ENCODE data around the gene ACOT8.
"Not testable (repeated sequence)": the region's sequence is repeated elsewhere in the genome, so short reads cannot be mapped to it uniquely, and the experiment has no call there.

The ACOT8 gene

GRCh38 chr20:45857114-45857881 lies at the start of gene ACOT8, which contains the start of gene ZSWIM3:
Gene ACOT8 (minus strand): TSS chr20:45857392. CDS start chr20:45857315, 77 bp downstream.
Gene ZSWIM3 (plus strand): TSS chr20:45857614. CDS start chr20:45857826, 212 bp downstream.
- DNase-seq (ENCODE audit: low read depth in 1 of 2, low spot score in 1 of 2) = peak; percentile 100
- no peak for TF ChIP-seq JUND (IDR thresholded peaks at IDR 0.05; ENCODE audit: low read depth)
- in situ Hi-C loops (cut with HindIII; ENCODE audit: low pct_unique_long_range_greater_than_20kb, low sequenced_read_pairs) = no loop called here

DNA sequence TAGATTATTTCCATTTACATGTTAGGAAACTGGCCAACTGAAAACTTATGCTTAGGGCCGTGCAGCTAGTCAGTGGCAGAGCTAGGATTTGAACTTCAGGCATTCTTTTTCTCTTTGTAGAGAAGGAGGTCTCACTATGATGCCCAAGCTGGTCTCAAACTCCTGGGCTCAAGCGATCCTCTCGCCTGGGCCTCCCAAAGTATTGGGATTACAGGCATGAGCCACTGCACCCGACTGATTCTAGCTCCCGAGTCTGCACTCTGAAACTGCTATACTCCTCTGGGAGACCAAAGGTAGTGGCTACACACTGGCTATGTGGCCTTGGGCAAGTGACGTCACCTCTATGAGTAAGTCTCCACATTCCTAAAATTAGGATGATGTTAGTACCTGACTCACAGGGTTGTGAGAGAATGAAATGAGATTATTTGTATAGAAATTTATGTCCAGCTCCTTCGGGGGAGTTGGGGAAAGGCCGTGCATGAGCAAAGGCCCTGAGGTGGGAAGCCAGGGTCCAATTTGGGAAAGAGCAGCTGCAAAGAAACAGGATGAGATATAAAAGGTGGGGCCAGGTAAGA lies 48.4 kb upstream of the ACOT8 start:
- DNase-seq (ENCODE audit: low read depth in 1 of 2, low spot score in 1 of 2) = peak in 1 of 2 experiments; percentile 66

DNA sequence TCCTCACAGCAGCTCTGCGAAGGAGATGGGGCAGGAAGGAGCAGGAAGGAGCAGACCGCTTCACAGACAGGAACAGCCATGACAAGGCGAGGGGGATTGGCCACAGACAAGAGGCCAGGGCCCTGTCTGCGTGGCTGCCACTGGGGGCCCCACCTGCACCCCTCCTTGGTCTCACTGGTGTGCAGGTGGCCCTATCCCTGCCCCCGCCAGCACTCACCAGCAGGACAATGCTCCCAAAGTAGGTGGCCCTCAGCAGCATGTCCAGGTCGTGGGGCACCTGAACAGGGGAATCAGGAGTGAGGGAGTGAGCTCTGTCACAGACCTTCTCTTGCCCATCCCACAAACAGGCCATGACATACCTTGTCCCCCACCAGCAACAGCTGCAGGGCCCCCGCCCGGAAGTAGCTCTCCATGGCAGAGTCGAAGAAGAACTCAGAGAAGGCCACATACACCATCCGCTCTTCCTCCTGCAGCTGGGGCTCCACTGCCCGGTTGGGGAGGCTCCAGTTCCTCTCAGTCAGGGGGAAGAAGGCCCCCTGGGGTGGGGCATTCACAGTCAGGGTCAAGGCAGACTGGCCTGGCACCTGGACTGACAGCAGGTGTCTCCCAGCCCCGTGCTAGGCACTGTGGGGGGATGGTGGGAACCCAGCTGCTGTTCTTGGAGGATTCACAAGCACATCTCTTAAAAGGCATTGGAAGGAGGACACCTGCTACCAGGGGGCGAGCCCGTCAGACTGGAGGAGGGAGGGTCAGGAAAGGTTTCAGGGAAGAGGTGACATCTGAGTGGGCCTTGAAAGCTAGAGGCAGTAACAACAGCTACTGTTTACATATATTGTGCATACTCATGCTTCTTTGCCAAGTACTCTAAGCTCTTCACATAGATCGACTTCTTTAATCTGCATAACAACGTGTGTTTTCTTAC lies 47.7 kb upstream of the ACOT8 start:
- in situ Hi-C loops (cut with HindIII; ENCODE audit: low pct_unique_long_range_greater_than_20kb, low sequenced_read_pairs) = no loop called here
- no peak for DNase-seq (ENCODE audit: low read depth in 1 of 2, low spot score in 1 of 2)
- no peak for TF ChIP-seq JUND (IDR thresholded peaks at IDR 0.05; ENCODE audit: low read depth)

More for the DNA sequence above, 48.4 kb upstream of the ACOT8 start:
- no peak for TF ChIP-seq JUND (IDR thresholded peaks at IDR 0.05; ENCODE audit: low read depth)
- in situ Hi-C loops (cut with HindIII; ENCODE audit: low pct_unique_long_range_greater_than_20kb, low sequenced_read_pairs) = no loop called here

DNA sequence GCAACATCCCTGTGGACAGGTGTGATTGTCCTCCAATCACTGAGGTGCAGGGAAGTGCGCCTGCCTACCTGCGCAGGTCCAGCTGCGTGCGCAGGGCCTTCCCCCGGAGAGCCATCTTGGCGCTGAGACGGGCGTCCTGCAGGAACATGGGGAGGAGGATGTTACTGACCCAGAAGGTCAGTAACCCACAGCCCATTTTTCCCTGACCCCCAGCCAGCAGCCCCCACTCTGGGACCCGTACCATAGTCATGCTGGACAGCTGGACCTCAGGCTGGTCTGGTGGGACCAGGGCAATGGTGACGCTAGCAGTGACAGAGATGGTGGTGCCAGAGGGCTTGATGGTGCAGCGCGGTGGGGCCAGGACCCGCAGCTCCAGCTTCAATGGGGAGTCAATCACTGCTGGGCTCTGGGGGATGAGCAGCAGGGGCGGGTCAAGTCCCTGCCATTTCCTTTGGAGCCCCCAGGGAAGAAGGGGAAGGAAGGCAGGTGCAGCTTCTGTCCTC lies 45.1 kb upstream of the ACOT8 start:
- DNase-seq (ENCODE audit: low read depth in 1 of 2, low spot score in 1 of 2) = no peak
- in situ Hi-C loops (cut with HindIII; ENCODE audit: low pct_unique_long_range_greater_than_20kb, low sequenced_read_pairs) = no loop called here
- TF ChIP-seq JUND (IDR thresholded peaks at IDR 0.05; ENCODE audit: low read depth) = no peak

GRCh38 chr20:45901332-45901731 lies 44.1 kb upstream of the ACOT8 start:
- DNase-seq (ENCODE audit: low read depth in 1 of 2, low spot score in 1 of 2); in situ Hi-C loops (cut with HindIII; ENCODE audit: low pct_unique_long_range_greater_than_20kb, low sequenced_read_pairs): not testable (repeated sequence)

DNA sequence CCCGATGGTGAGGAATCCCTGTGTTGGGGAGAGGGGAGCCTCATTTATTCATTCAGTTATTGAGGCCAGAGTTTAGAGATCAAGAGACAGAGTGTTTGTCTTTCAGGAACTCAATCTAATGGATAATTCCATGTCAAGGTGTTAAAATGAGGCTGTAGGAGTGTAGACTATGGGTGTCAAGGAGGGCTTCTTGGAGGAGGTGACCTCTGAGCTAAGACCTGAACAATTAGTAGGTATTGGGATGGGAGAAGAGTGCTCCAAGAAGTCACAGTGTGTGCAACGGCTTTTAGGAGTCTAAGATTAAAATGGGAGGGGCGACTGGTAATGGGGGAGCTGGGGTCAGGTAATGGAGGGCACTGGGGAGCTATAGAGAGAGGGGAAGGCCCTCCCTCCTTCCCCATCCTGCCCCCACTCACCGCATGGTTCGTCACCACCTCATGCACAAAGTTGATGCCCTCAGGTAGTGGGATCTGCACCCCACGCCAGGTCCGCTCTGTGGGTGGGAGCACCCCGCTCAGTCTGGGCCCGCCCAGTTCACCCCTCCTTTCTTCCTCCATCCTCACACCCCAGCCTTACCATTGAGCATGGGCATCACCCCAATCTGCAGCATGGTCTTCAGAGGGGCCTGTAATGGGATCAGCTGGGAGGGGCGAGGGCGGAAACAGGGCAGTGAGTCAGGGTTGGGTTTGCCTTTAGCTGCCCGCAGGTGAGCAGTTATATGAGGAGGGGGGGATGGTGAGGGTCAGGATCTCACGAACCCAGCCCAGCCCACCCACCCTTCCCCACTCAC lies 42.0 kb upstream of the ACOT8 start:
- DNase-seq (ENCODE audit: low read depth in 1 of 2, low spot score in 1 of 2) = no peak
- in situ Hi-C loops (cut with HindIII; ENCODE audit: low pct_unique_long_range_greater_than_20kb, low sequenced_read_pairs) = no loop called here
- TF ChIP-seq JUND (IDR thresholded peaks at IDR 0.05; ENCODE audit: low read depth) = no peak

DNA sequence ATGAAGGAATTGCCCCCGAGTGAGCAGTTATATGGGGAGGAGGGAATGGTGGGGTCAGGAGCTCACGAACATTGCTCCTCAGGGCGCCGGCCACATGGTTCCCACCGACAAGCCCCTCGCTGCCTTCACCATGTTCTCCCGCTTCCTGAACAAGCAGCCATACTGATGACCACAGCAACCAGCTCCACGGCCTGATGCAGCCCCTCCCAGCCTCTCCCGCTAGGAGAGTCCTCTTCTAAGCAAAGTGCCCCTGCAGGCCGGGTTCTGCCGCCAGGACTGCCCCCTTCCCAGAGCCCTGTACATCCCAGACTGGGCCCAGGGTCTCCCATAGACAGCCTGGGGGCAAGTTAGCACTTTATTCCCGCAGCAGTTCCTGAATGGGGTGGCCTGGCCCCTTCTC lies 41.1 kb upstream of the ACOT8 start:
- no peak for TF ChIP-seq JUND (IDR thresholded peaks at IDR 0.05; ENCODE audit: low read depth)
- in situ Hi-C loops (cut with HindIII; ENCODE audit: low pct_unique_long_range_greater_than_20kb, low sequenced_read_pairs) = no loop called here
- no peak for DNase-seq (ENCODE audit: low read depth in 1 of 2, low spot score in 1 of 2)

- TF ChIP-seq JUND (IDR thresholded peaks at IDR 0.05; ENCODE audit: low read depth) = no peak
- DNase-seq (ENCODE audit: low read depth in 1 of 2, low spot score in 1 of 2) = no peak
- in situ Hi-C loops (cut with HindIII; ENCODE audit: low pct_unique_long_range_greater_than_20kb, low sequenced_read_pairs) = no loop called here
Measured at GRCh38 chr20:45897692-45898091, 40.5 kb upstream of the ACOT8 start.

DNA sequence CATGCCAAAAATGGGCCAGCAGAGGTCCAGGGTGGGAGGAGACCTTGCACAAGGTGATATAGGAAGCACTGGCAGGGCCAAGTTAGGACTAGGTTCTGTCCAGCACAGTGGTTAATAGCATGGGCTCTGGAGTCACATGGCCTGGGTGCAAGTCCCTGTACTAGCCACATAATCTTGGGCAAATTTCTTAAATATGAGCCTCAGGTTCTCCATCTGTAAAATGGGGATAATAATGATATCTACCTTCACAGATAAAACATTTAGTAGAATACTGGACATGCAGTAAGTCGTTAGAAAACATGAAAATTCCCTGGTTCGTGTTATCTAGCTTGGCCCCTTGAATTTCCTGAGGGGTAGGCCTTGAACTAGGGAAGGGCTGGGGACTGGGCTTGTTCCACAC lies 40.1 kb upstream of the ACOT8 start:
- in situ Hi-C loops (cut with HindIII; ENCODE audit: low pct_unique_long_range_greater_than_20kb, low sequenced_read_pairs) = no loop called here
- TF ChIP-seq JUND (IDR thresholded peaks at IDR 0.05; ENCODE audit: low read depth) = no peak
- DNase-seq (ENCODE audit: low read depth in 1 of 2, low spot score in 1 of 2) = no peak

DNA sequence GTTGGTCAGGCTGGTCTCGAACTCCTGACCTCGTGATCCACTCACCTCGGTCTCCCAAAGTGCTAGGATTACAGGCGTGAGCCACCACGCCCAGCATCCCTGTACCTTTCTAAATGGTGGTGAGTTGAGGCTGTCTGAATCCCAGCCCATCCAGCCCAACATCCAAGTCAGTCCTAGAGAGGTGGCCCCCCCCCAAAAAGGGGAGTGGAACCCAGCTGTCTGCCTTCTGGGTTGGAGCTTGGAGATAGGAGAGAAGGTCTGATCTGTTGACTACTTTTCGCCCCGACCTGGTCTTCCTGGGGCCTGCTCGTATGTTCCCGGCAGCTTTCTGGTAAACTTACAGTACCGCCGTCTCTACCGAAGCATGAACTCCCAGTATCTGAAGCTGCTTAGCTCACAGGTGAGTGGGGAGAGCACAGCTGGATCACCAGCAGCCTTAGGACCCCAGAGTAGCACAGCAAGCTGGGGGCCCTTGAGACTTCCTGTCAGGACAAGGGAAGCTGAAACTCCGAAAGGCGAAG lies 39.5 kb upstream of the ACOT8 start:
- TF ChIP-seq JUND (IDR thresholded peaks at IDR 0.05; ENCODE audit: low read depth) = no peak
- DNase-seq (ENCODE audit: low read depth in 1 of 2, low spot score in 1 of 2) = no peak
- in situ Hi-C loops (cut with HindIII; ENCODE audit: low pct_unique_long_range_greater_than_20kb, low sequenced_read_pairs) = no loop called here

DNA sequence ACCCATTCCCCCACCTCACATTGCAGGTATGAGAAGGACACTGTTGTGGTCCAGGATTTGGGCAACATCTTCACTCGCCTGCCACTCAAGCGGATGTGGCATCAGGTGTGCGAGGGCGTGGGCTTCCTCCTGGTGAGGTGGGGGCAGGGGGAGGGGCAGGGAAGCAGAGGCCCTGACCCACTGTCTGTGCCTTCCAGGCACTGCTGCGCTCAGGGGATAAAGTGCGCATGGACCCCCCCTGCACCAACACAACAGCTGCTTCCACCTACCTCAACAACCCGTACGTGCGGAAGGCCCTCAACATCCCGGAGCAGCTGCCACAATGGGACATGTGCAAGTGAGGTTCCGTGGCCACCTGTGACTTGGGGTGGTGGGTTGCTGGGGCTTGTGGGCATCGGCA lies 37.6 kb upstream of the ACOT8 start:
- no peak for TF ChIP-seq JUND (IDR thresholded peaks at IDR 0.05; ENCODE audit: low read depth)
- no peak for DNase-seq (ENCODE audit: low read depth in 1 of 2, low spot score in 1 of 2)
- in situ Hi-C loops (cut with HindIII; ENCODE audit: low pct_unique_long_range_greater_than_20kb, low sequenced_read_pairs) = no loop called here

GRCh38 chr20:45893831-45894230 lies 36.6 kb upstream of the ACOT8 start:
- no peak for TF ChIP-seq JUND (IDR thresholded peaks at IDR 0.05; ENCODE audit: low read depth)
- in situ Hi-C loops (cut with HindIII; ENCODE audit: low pct_unique_long_range_greater_than_20kb, low sequenced_read_pairs) = no loop called here
- DNase-seq (ENCODE audit: low read depth in 1 of 2, low spot score in 1 of 2) = no peak
